Hippocampal formation (tissue), 2 donors: Measurements from ENCODE around the gene MSTN.

ENCODE experiments used
- DNase-seq, 2 donors: peaks; one replicate each; lab custom pipeline; 2025; lab: John Stamatoyannopoulos, UW

MSTN gene

DNA sequence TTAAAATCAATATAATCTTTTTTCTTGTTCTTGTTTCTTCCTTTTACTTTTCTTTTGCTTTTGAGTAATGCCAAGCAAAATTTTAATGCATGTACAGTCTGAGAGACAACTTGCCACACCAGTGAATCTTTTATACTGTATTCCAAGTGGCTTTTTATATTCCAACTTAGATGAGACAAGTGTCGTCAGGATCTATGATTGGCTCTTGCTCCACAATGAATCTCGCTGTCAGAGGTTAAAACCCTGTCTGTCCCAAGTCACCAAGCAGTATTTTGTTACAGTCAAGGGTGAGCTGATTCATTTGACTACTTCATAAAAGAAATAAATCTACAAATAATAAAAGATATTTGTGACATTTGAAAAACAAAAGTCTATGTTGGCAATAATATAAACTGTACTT, at the start of gene MSTN:
Gene MSTN (minus strand): TSS at position 129 of the 400 bp plus-strand sequence. CDS start 133 bp downstream, outside the sequence.
- DNase-seq, result no peak

DNA sequence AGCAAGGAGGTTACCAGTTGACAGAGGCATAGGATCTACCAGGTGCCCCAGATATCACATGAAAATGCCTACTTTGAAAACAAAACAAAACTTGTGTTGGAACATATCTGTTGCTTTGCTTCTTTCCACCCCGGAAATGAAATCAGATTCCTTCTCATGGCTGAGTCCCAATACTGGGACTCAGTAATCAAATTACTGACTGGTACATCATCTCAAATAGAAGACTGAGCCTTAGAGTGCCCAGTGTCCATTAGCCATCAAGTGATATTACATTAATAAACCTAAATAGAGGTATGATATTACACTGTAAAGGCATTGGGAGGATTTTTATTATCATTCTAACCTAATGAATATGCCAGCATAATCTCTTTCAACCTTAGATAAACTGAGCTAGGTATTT, 48.6 kb upstream of the MSTN start:
- DNase-seq, result no peak

DNA sequence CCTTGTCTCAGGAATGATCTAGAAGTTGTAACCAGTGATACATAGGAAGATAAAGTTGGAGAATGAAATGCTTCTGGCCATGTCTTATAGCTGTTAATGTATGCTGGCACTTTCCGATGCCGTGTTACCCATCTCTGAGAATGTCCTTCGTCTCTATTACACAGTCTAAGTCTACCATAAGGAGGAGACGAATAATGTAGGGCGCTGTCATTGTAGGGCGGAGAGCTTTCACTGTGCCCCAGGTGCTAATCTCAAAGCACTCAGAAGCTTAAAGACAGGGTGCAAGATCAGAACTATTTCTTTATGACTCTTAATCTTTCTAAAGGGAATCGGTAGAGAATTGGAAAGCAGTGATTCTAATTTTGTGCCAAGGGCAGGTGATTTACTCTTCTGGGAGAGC, 48.2 kb upstream of the MSTN start:
- DNase-seq, result no peak

- peak in 1 of 2 donors; percentile 35 for DNase-seq
Measured at GRCh38 chr2:190110131-190110530, 47.6 kb upstream of the MSTN start.

GRCh38 chr2:190107409-190107808, 44.9 kb upstream of the MSTN start:
- DNase-seq, result no peak

DNA sequence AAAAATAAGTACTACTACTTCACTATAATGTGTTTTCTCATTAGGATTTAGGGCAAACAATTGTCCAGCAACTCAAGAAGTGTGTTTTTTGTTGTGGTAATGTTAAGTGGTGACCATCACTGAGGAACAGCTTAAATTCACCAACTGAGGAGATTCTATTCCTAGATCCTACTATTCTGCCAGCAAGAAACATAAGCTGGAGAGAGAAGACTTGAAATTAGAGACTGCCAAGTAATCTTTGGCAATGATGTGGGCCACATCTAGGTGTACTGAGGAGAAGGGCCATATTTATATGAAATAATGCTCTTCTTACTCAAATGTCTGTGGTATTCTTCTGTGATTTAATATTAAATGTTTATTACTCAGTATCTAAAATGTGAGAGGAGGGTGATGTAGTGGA, 44.3 kb upstream of the MSTN start:
- no peak for DNase-seq

DNA sequence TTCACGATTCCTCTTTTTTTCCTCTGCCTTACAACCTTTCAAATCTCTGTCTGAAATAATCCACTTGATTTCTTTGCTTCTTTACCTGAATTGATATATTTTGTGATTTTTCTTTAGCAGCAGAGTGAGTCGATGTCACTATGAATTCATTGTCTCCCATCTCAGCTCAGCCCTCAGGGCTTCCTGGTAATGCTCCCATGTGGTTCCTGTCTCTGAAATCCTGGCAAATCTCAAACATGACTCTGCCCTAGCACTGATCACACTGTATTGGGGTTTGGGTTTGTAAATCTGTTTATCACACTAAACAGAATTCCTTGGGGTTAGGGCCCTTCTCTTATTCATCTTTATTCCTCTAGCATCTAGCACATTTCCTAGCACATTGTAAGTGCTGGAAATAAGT, 43.0 kb upstream of the MSTN start:
- DNase-seq, result no peak

- no peak for DNase-seq
Measured at GRCh38 chr2:190103144-190103543, 40.6 kb upstream of the MSTN start.

DNA sequence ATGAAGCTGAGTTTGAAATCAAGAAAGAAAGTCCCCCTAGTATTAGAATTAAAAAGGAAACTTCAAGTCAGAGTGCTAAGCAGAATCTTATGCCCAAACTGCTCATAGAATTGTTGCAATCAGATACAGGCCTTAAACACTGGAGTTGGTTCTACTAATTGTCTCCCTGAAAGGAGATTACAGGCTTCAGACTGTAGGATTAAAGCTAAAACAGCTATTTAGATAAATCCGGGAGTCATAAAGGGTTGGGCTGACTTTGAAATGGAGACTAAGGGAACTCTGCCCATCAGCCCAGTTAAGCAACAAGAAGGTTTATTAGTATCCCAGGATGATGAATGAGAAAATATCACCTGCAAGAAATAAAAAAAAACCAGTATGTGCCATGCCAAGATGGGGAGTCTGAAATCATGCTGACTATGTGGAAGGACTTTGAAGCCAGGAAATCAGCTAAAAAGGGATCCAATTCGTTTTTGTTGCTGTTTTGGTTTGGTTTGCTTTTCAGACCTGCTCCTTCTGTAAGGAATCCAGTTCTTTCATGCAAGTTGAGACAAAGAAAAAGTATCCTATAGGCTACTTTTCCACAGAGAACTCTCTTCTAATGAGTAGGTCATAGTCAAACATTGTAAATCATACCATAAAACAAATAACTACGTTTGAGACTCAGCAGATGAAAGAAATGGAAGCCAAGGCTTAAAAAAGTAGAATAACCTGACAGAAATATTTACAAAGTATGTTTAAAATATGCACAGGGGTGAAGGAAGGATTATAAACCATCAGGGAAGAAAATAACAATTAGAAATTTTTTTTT, 37.6 kb upstream of the MSTN start:
- no peak for DNase-seq

DNA sequence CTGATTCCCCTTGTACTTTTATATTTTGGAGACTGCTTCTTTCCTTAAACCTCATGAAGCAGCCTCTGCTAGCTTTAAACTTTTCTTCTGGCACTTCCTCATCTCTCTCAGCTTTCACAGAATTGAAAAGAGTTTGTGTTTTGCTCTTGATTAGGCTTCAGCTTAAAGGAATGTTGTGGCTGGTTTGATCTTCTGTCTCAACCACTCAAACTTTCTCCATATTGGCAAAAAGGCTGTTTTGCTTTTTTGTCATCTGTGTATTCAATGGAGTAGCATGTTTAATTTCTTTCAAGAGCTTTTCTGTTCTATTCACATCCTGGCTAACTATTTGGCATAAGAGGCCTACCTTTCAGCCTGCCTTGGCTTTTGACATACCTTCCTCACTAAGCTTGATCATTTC, 36.3 kb upstream of the MSTN start:
- DNase-seq, result no peak

- DNase-seq, result no peak
Measured at GRCh38 chr2:190097115-190097514, 34.6 kb upstream of the MSTN start.

- DNase-seq, result no peak
Measured at GRCh38 chr2:190094316-190094871, 31.9 kb upstream of the MSTN start.

- peak in 1 of 2 donors; percentile 7 for DNase-seq
Measured at GRCh38 chr2:190093793-190094192, 31.3 kb upstream of the MSTN start.

- no peak for DNase-seq
Measured at GRCh38 chr2:190090148-190090547, 27.6 kb upstream of the MSTN start.

GRCh38 chr2:190088917-190089316, 26.4 kb upstream of the MSTN start:
- peak; percentile 28 to 90 for DNase-seq

GRCh38 chr2:190084704-190085103, 22.2 kb upstream of the MSTN start:
- DNase-seq, result no peak

DNA sequence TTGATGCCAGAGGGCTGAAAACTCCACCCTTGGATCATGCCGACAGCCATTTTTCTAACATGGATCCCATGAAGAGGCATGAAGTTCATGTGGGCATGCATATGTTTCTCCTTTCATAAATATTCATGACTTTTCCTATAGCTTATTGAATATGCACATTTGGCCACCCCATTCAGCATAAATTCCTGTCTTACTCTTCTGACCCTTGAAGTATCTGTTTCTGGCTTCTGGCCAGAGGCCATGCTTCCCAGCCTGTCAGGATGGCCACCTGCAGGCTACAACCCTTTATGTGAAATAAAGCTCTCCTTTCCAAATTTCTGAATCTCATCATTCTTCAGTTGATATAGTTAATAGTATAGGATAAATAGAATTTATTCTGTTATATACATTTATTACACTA, 19.6 kb upstream of the MSTN start:
- DNase-seq, result no peak

DNA sequence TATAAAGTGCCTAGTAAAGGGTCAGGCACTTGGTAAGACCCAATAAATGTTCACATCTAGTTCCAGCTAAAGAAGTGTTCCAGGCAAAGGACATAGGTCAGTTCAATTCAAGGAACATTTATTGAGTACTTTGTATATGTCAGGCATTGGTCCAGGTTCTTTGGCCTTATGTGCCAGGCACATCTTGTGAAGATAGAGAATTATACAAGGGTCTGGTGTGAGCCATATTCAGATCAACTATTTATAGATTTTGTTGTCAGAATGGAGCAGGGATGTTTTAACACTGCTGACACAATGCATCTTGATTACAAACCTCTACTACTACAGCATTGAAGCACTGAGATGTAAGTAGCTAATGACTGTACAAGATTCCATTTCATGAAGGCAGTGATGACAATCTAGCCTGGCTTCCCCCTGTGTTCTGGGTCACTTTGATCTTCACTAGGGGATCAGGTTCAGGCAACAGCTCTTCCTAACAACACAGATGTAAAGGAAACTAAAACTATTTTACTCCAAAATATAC, 18.1 kb upstream of the MSTN start:
- DNase-seq, result no peak

GRCh38 chr2:190079160-190079559, 16.6 kb upstream of the MSTN start:
- no peak for DNase-seq

DNA sequence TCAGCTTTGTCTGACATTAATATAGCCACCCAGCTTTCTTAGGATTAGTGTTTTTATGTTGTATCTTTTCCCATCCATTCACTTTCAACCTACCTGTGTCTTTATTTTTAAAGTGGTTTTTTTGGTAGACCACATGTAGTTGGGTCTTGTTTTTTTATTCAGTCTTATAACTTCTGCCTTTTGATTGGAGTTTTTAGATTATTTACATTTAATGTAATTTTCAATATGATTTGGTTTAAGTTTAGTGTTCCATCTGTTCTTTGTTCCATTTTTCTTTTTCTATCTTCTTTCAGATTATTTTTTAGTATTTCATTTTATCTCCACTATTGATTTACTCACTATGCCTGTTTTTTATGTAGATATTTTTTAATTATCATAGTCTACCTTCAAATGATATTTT, 13.1 kb upstream of the MSTN start:
- DNase-seq, result no peak

GRCh38 chr2:190069936-190070696, 7.6 kb upstream of the MSTN start:
- DNase-seq, result peak in 1 of 2 donors; percentile 73

DNA sequence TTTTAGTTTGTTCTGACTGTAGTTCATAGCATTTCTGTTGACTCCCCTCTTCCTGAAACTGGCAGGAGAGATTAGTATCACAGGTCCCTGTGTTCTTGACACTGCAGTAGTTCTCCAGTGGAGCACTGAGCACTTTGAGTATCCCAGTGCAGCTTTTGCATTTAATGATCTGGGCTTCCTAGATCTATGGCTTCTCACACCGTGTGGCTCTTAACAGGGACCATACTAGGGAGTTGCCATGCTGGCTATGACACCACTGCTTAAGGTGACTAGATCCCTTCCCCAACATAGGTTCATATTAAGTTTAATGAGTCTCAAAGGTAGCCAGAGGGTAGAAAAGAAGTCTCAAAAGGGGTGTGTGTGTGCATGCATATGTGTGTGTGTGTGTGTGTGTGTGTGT, 6.2 kb upstream of the MSTN start:
- DNase-seq, result no peak

DNA sequence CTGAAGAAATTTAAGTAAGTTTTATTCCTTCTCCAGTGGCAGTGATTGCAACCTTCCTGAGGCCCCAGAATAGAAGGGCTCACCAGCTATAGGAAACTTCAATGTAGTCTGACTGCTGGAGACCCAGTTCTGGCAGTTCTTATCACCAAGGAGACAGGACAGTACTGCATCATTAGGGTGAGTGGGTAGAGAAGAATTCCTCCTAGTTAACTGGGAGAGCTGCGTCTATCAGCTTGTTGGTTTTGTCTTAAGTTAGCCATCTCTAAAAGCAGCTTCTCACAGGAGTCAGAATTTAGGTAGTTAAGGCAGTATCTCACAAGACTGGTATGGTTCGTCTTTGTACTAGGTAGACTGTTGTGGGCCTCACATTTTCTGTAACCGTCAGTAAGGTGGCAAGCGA, 3.3 kb upstream of the MSTN start:
- DNase-seq, result no peak
